Endothelial cell of umbilical vein (primary cell): Measurements from ENCODE around the gene LRP3. TPM values are rescaled to one million over a fixed set of nuclear protein-coding genes. Genes with fewer than 3 reads are reported as not detected.

Source experiments
- BruUV-seq: library from RNA; stranded (reverse); fragments of 400-500 nt; replicated peaks from 2 replicates; lab custom pipeline; 2021; lab: Mats Ljungman, UMichigan
- CTCF ChIA-PET: fragments of 300-600, 350-600 bp; sonication (Branson Sonifier 250); formaldehyde crosslinking; loops from one replicate; lab custom pipeline; 2021; ENCODE audit warnings: antibody characterized with exemption, inconsistent platforms; lab: Charles Lee
- POLR2A ChIA-PET: fragments of 300-600, 350-600 bp; sonication (Branson Sonifier 250); formaldehyde crosslinking; loops from one replicate; lab custom pipeline; 2021; ENCODE audit warnings: antibody characterized with exemption, inconsistent platforms; lab: Charles Lee
- DNase-seq: peaks from one replicate; pipeline ENCODE4 v3.0.0-alpha.2; 2011; ENCODE audit warnings: low read depth, low spot score
- FAIRE-seq: peaks from 2 replicates; lab custom pipeline; 2011; peaks lifted over from hg19 to GRCh38; lab: Jason Lieb, UNC
- H2AFZ ChIP-seq: 2 replicates; pipeline ENCODE4 v1.6.0; 2012; ENCODE audit warnings: low read depth, low read length, control low read depth, inconsistent platforms
- H3K27ac ChIP-seq: 2 replicates; pipeline ENCODE4 v1.5.1; 2011; ENCODE audit warnings: low read depth, mild to moderate bottlenecking, control low read depth, low read length, moderate library complexity; ENCODE audit not compliant: insufficient read depth
- H3K27me3 ChIP-seq, 2 experiments: 2 replicates each; pipeline versions ENCODE4 v1.6.0 to v1.6.1; 2011; ENCODE audit warnings: low read length in 2 of 2, mixed read lengths in 1 of 2; ENCODE audit not compliant: control insufficient read depth in 2 of 2, insufficient read depth in 2 of 2
- H3K36me3 ChIP-seq, 2 experiments: 2 replicates in 1 of 2; 3 replicates in 1 of 2; pipeline ENCODE4 v1.5.1; 2011; ENCODE audit warnings: low read length in 2 of 2, mild to moderate bottlenecking in 1 of 2, moderate library complexity in 1 of 2; ENCODE audit not compliant: control insufficient read depth in 2 of 2, insufficient read depth in 2 of 2; ENCODE audit errors: extremely low read depth in 1 of 2
- H3K4me1 ChIP-seq: 3 replicates; pipeline ENCODE4 v1.5.1; 2011; ENCODE audit warnings: mild to moderate bottlenecking, low read length; ENCODE audit not compliant: control insufficient read depth, insufficient read depth; ENCODE audit errors: extremely low read depth
- H3K4me2 ChIP-seq: 2 replicates; pipeline ENCODE4 v1.6.1; 2011; ENCODE audit warnings: low read length, control low read depth, mixed read lengths; ENCODE audit not compliant: insufficient read depth
- H3K4me3 ChIP-seq, 3 experiments: fragments of 200-600 bp in 1 of 3; sonication (generic), shearing (Covaris generic) in 1 of 3; replicated peaks in 1 of 3; 2 replicates each; pipeline ENCODE4 v1.5.1; 2011 to 2016; ENCODE audit warnings: control low read depth in 3 of 3, low read length in 3 of 3, mild to moderate bottlenecking in 2 of 3, inconsistent platforms in 1 of 3, low read depth in 1 of 3, moderate library complexity in 1 of 3; ENCODE audit not compliant: insufficient read depth in 1 of 3
- H3K79me2 ChIP-seq: 2 replicates; pipeline ENCODE4 v1.6.0; 2012; ENCODE audit warnings: low read length, inconsistent platforms; ENCODE audit not compliant: control insufficient read depth, insufficient read depth
- H3K9ac ChIP-seq: replicated peaks from 2 replicates; pipeline ENCODE3; 2011; ENCODE audit warnings: low read length, control low read depth; ENCODE audit not compliant: insufficient read depth; ENCODE audit errors: extremely low read depth
- H3K9me1 ChIP-seq: replicated peaks from 3 replicates; pipeline ENCODE4 v1.6.0; 2011; ENCODE audit warnings: mild to moderate bottlenecking, low read length; ENCODE audit not compliant: control insufficient read depth, insufficient read depth; ENCODE audit errors: extremely low read depth
- H3K9me3 ChIP-seq: replicated peaks from 2 replicates; pipeline ENCODE4 v1.5.1; 2012; ENCODE audit warnings: low read length, inconsistent platforms; ENCODE audit not compliant: control insufficient read depth, insufficient read depth
- H4K20me1 ChIP-seq: replicated peaks from 2 replicates; pipeline ENCODE3; 2011; ENCODE audit warnings: mild to moderate bottlenecking, low read length; ENCODE audit not compliant: control insufficient read depth, insufficient read depth; ENCODE audit errors: extremely low read depth
- EZH2 ChIP-seq: IDR thresholded peaks from 2 replicates; pipeline ENCODE4 v1.6.1; 2012; ENCODE audit warnings: borderline replicate concordance, low read depth, mild to moderate bottlenecking, moderate library complexity, low read length, inconsistent platforms; ENCODE audit not compliant: severe bottlenecking
- FOS ChIP-seq: IDR thresholded peaks from 2 replicates; pipeline ENCODE4 v1.6.1; 2011; ENCODE audit warnings: mild to moderate bottlenecking, low read length, moderate library complexity, borderline replicate concordance; ENCODE audit not compliant: insufficient read depth
- GATA2 ChIP-seq: IDR thresholded peaks from 2 replicates; pipeline ENCODE4 v1.7.0; 2011; ENCODE audit warnings: low read depth, mild to moderate bottlenecking, moderate library complexity, mixed read lengths, low read length; ENCODE audit not compliant: insufficient read length, insufficient read depth
- JUN ChIP-seq: IDR thresholded peaks from 2 replicates; pipeline ENCODE4 v1.6.1; 2011; ENCODE audit warnings: borderline replicate concordance, low read depth; ENCODE audit not compliant: insufficient read length, insufficient read depth
- MYC ChIP-seq: IDR thresholded peaks from one replicate; pipeline ENCODE4 v1.6.1; 2011; ENCODE audit warnings: mild to moderate bottlenecking, low read depth, low read length
- POLR2A ChIP-seq: IDR thresholded peaks from 2 replicates; pipeline ENCODE4 v1.6.1; 2012; ENCODE audit warnings: low read depth, mild to moderate bottlenecking, control low read depth, low read length
- POLR2AphosphoS5 ChIP-seq: IDR thresholded peaks from 2 replicates; pipeline ENCODE4 v1.6.1; 2012; ENCODE audit warnings: low read depth, mild to moderate bottlenecking, control low read depth, low read length, moderate library complexity; ENCODE audit not compliant: insufficient read depth
- dilution Hi-C: fragments of 300-500 bp; cut with MboI; formaldehyde crosslinking; loops from one replicate; pipeline ENCODE4 v1.15.0; 2019; ENCODE audit warnings: low sequenced_read_pairs; ENCODE audit not compliant: extremely low pct_ligation_motif_present
- intact Hi-C: fragments of 100-400 bp; cut with micrococcal nuclease; formaldehyde crosslinking; loops from one replicate; pipeline ENCODE4 v1.10.0; 2022
- polyA plus RNA-seq, 4 experiments: library from polyadenylated mRNA; depleted of rRNA in 3 of 4; stranded (reverse) in 3 of 4; unstranded in 1 of 4; fragments of >200 nt; gene quantifications; 2 replicates each; pipeline versions ENCODE4 v1.2.1 to v1.2.3, GENCODE V29; 2011 to 2012; ENCODE audit warnings: missing spikeins in 1 of 4
- total RNA-seq: library from RNA; stranded (reverse); gene quantifications from 2 replicates; pipeline ENCODE4 v1.2.3, GENCODE V29; 2021
- TF ChIP-seq, protein P1 (sequence below), 2 donors: IDR thresholded peaks; 1 replicate in 1 of 2; 2 replicates in 1 of 2; pipeline ENCODE4 v1.5.1; 2011; ENCODE audit warnings: low read length in 2 of 2, mild to moderate bottlenecking in 2 of 2, moderate library complexity in 2 of 2, control low read depth in 1 of 2, inconsistent platforms in 1 of 2, low read depth in 1 of 2; ENCODE audit not compliant: insufficient read depth in 1 of 2; ENCODE audit errors: extremely low read depth in 1 of 2

Gene LRP3
- total and polyA plus RNA-seq, 2 donors (not counting 3 experiments of a cell fraction or from before 2014, with no cell fraction given), result 14.3 to 19.4 TPM

GRCh38 chr19:33177417-33177979, 16.6 kb upstream of the LRP3 start:
- H3K27me3 ChIP-seq, result peaks cover 0 to 7% of the 10 kb centered on the region in 2 experiments
- intact Hi-C loops, result loop anchor here (1.0 to 5.0 kb wide), 8 partner anchors 17 to 772 kb away; partner anchors contain the start of genes DPY19L3, FAAP24 and LRP3
- no peaks in the 10 kb centered on the region for H3K9me1 ChIP-seq
- no peak overlapping the region for H3K9ac ChIP-seq
- no peaks in the 10 kb centered on the region for H3K79me2 ChIP-seq
- CTCF ChIA-PET, result interaction anchor here (0.8 to 5.8 kb wide), 15 partner anchors 8 to 600 kb away, joined by 3 to 32 read pairs (median 5); partner anchors contain the start of gene GPATCH1
- dilution Hi-C loops, result no loop called here
- BruUV-seq, result no TSS peak
- no peak for TF ChIP-seq JUN
- TF ChIP-seq GATA2, result no peak
- TF ChIP-seq POLR2A, result no peak
- TF ChIP-seq, protein P1, sequence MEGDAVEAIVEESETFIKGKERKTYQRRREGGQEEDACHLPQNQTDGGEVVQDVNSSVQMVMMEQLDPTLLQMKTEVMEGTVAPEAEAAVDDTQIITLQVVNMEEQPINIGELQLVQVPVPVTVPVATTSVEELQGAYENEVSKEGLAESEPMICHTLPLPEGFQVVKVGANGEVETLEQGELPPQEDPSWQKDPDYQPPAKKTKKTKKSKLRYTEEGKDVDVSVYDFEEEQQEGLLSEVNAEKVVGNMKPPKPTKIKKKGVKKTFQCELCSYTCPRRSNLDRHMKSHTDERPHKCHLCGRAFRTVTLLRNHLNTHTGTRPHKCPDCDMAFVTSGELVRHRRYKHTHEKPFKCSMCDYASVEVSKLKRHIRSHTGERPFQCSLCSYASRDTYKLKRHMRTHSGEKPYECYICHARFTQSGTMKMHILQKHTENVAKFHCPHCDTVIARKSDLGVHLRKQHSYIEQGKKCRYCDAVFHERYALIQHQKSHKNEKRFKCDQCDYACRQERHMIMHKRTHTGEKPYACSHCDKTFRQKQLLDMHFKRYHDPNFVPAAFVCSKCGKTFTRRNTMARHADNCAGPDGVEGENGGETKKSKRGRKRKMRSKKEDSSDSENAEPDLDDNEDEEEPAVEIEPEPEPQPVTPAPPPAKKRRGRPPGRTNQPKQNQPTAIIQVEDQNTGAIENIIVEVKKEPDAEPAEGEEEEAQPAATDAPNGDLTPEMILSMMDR (IDR thresholded peaks at IDR 0.05; ENCODE audit: extremely low read depth in 1 of 2, insufficient read depth in 1 of 2, low read depth in 1 of 2, low read length in 2 of 2), result peak; percentile 22 to 48
- no peak for TF ChIP-seq MYC
- TF ChIP-seq POLR2AphosphoS5, result no peak
- TF ChIP-seq EZH2, result no peak
- TF ChIP-seq FOS, result no peak
- peak overlapping the region; percentile 61 for H3K4me2 ChIP-seq
- no peak overlapping the region for H3K27ac ChIP-seq
- H3K4me3 ChIP-seq, result peak overlapping the region; percentile 4 to 40 (median 16)
- no peaks in the 10 kb centered on the region for H3K9me3 ChIP-seq
- peaks cover 15% of the 10 kb centered on the region for H3K4me1 ChIP-seq
- POLR2A ChIA-PET, result interaction anchor here (0.6 to 1.8 kb wide), 2 partner anchors 196 to 514 kb away, joined by 3 to 7 read pairs; partner anchors contain the start of gene CEBPG
- no peaks in the 10 kb centered on the region for H4K20me1 ChIP-seq
- H2AFZ ChIP-seq, result peak overlapping the region; percentile 80
- H3K36me3 ChIP-seq, result no peaks in the 10 kb centered on the region
- FAIRE-seq (no peak), DNase-seq (no peak)
